ENCODE measurements around the gene SUN2.

The SUN2 gene

GRCh38 chr22:38707984-38708383 is 47.8 kb downstream of the SUN2 start:
- peak overlapping the region; percentile 82 for H3K4me2 ChIP-seq
- peaks cover 8% of the 10 kb centered on the region for H4K20me1 ChIP-seq (ENCODE audit: insufficient read depth)
- TF ChIP-seq, protein P1, sequence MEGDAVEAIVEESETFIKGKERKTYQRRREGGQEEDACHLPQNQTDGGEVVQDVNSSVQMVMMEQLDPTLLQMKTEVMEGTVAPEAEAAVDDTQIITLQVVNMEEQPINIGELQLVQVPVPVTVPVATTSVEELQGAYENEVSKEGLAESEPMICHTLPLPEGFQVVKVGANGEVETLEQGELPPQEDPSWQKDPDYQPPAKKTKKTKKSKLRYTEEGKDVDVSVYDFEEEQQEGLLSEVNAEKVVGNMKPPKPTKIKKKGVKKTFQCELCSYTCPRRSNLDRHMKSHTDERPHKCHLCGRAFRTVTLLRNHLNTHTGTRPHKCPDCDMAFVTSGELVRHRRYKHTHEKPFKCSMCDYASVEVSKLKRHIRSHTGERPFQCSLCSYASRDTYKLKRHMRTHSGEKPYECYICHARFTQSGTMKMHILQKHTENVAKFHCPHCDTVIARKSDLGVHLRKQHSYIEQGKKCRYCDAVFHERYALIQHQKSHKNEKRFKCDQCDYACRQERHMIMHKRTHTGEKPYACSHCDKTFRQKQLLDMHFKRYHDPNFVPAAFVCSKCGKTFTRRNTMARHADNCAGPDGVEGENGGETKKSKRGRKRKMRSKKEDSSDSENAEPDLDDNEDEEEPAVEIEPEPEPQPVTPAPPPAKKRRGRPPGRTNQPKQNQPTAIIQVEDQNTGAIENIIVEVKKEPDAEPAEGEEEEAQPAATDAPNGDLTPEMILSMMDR (conservative IDR thresholded peaks at IDR 0.05; ENCODE audit: low read depth, low read length), result no peak
- H2AFZ ChIP-seq (ENCODE audit: low read depth), result no peak overlapping the region
- no peak overlapping the region for H3K4me3 ChIP-seq (IDR thresholded peaks at IDR 0.05; ENCODE audit: insufficient read depth, low read depth, low read length)
- H3K27ac ChIP-seq, result no peak overlapping the region
- H3K36me3 ChIP-seq (ENCODE audit: insufficient read depth), result 0 out of 2 replicates have a peak, but pooled peaks cover 3% of the 10 kb centered on the region
- no peaks in the 10 kb centered on the region for H3K27me3 ChIP-seq (ENCODE audit: insufficient read depth, low read depth)
- no peak overlapping the region for H3K9ac ChIP-seq
- H3K4me1 ChIP-seq (ENCODE audit: low read depth, poor library complexity, severe bottlenecking), result peaks cover 30% of the 10 kb centered on the region
- peaks cover 66% of the 10 kb centered on the region for H3K79me2 ChIP-seq (ENCODE audit: insufficient read depth, low read depth)

- H3K4me1 ChIP-seq (ENCODE audit: low read depth, poor library complexity, severe bottlenecking), result peaks cover 30% of the 10 kb centered on the region
- H4K20me1 ChIP-seq (ENCODE audit: insufficient read depth), result peaks cover 8% of the 10 kb centered on the region
- peak overlapping the region; percentile 48 for H3K4me3 ChIP-seq (IDR thresholded peaks at IDR 0.05; ENCODE audit: insufficient read depth, low read depth, low read length)
- TF ChIP-seq, protein P1 (conservative IDR thresholded peaks at IDR 0.05; ENCODE audit: low read depth, low read length), result no peak
- peaks cover 61% of the 10 kb centered on the region for H3K79me2 ChIP-seq (ENCODE audit: insufficient read depth, low read depth)
- H3K27me3 ChIP-seq (ENCODE audit: insufficient read depth, low read depth), result no peaks in the 10 kb centered on the region
- peak overlapping the region; percentile 88; the same call in 1 of the 2 replicates for H3K9ac ChIP-seq
- peak overlapping the region; percentile 82 for H3K4me2 ChIP-seq
- H3K36me3 ChIP-seq (ENCODE audit: insufficient read depth), result 0 out of 2 replicates have a peak, but pooled peaks cover 3% of the 10 kb centered on the region
- no peak overlapping the region for H2AFZ ChIP-seq (ENCODE audit: low read depth)
- peak overlapping the region; percentile 75; the same call in 1 of the 2 replicates for H3K27ac ChIP-seq
Observed at GRCh38 chr22:38707346-38707745, 48.5 kb downstream of the SUN2 start.

DNA sequence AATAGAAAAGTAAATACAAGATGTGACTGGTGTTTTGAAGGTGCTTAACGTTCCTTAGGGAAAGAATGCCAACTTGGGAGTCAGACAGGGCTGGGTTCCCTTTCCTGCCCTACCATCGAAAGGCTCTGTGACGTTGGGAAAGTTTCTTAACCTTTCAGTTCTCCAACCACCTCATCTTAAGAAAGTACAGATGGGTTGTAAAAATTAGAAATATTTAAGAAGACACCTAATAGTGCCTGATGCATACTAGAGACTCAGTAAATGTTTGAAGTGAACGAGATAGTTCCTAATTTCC is 49.0 kb downstream of the SUN2 start:
- peak overlapping the region; percentile 48 for H3K4me3 ChIP-seq (IDR thresholded peaks at IDR 0.05; ENCODE audit: insufficient read depth, low read depth, low read length)
- H3K4me2 ChIP-seq, result peak overlapping the region; percentile 82
- H3K36me3 ChIP-seq (ENCODE audit: insufficient read depth), result 0 out of 2 replicates have a peak, but pooled peaks cover 3% of the 10 kb centered on the region
- peaks cover 31% of the 10 kb centered on the region for H3K4me1 ChIP-seq (ENCODE audit: low read depth, poor library complexity, severe bottlenecking)
- TF ChIP-seq, protein P1 (conservative IDR thresholded peaks at IDR 0.05; ENCODE audit: low read depth, low read length), result no peak
- H3K9ac ChIP-seq, result peak overlapping the region; percentile 88
- peaks cover 56% of the 10 kb centered on the region for H3K79me2 ChIP-seq (ENCODE audit: insufficient read depth, low read depth)
- H3K27me3 ChIP-seq (ENCODE audit: insufficient read depth, low read depth), result no peaks in the 10 kb centered on the region
- peak overlapping the region; percentile 75; the same call in 1 of the 2 replicates for H3K27ac ChIP-seq
- H4K20me1 ChIP-seq (ENCODE audit: insufficient read depth), result peaks cover 8% of the 10 kb centered on the region
- H2AFZ ChIP-seq (ENCODE audit: low read depth), result no peak overlapping the region

- Histone ChIP-seq H3K27ac (peak overlapping the region; percentile 75), H3K4me2 (peak overlapping the region; percentile 82), H3K4me1 (ENCODE audit: low read depth, poor library complexity, severe bottlenecking) (peaks cover 36% of the 10 kb centered on the region), H3K79me2 (ENCODE audit: insufficient read depth, low read depth) (peaks cover 52% of the 10 kb centered on the region), H4K20me1 (ENCODE audit: insufficient read depth) (peaks cover 4% of the 10 kb centered on the region), H3K36me3 (ENCODE audit: insufficient read depth) (0 out of 2 replicates have a peak, but pooled peaks cover 3% of the 10 kb centered on the region), H2AFZ (ENCODE audit: low read depth) (0 out of 2 replicates have a peak overlapping the region, but pooled peaks have one; percentile 7), H3K4me3 (IDR thresholded peaks at IDR 0.05; ENCODE audit: insufficient read depth, low read depth, low read length) (peak overlapping the region; percentile 48), H3K9ac (peak overlapping the region; percentile 88), H3K27me3 (ENCODE audit: insufficient read depth, low read depth) (no peaks in the 10 kb centered on the region)
- TF ChIP-seq, protein P1 (conservative IDR thresholded peaks at IDR 0.05; ENCODE audit: low read depth, low read length), result no peak
Observed at GRCh38 chr22:38706101-38706900, 49.5 kb downstream of the SUN2 start.
